Measurements from ENCODE around the gene C2CD4C. TPM values are rescaled to one million over a fixed set of nuclear protein-coding genes. Genes with fewer than 3 reads are reported as not detected.
"Not testable (repeated sequence)": the region's sequence is repeated elsewhere in the genome, so short reads cannot be mapped to it uniquely, and the experiment has no call there.

Gene C2CD4C
- total RNA-seq, 1 donor from 2014 or later = 7.8 TPM

DNA sequence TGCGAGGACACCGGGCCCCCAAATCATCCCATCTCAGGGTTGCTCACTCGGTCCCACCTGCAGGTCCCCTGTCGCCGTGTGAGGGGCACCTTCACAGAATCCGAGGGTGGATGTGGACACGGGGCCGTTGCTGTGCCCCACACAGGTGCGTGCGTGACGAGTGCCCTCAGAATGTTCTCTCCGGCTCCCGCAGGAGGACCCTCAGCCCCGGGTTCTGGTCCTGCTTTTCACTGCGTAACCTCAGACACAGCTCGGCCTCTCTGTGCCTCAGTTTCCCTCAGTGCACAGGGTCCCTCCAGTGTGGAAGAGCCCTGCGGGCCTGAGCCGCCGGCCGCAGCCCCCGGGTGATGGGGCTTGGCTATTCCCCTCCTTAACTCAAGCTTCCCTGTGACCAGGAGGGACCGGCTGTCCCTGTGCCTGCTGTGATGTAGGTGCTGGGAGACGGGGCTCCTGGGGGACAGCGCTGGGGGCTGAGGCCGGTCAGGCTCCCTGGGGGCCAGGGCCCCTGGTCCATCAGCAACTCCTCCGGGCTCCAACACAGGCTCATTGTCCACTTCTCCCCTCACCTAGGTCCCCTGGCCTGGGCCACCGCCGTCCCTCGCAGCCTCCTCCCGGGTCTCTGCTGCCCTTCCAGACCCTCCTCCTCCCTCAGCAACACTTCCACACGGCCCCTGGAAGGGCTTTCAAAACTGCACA, 47.1 kb upstream of the C2CD4C start:
- H3K27ac Mint-ChIP-seq = no peak overlapping the region
- no peaks in the 10 kb centered on the region for H3K27me3 Mint-ChIP-seq (ENCODE audit: low read depth)
- H3K9me3 Mint-ChIP-seq = no peaks in the 10 kb centered on the region
- H3K4me3 Mint-ChIP-seq = no peak overlapping the region
- no peak for TF ChIP-seq CTCF (IDR thresholded peaks at IDR 0.05; ENCODE audit: unreplicated experiment)
- H3K4me1 Mint-ChIP-seq = peaks cover 4% of the 10 kb centered on the region
- DNase-seq (ENCODE audit: low spot score in 2 of 2, unreplicated experiment in 2 of 2) = no peak
- peaks cover 20% of the 10 kb centered on the region for H3K36me3 Mint-ChIP-seq

- Mint-ChIP-seq H3K4me1 (peaks cover 4% of the 10 kb centered on the region), H3K36me3 (peaks cover 20% of the 10 kb centered on the region), H3K9me3 (peaks cover 5% of the 10 kb centered on the region), H3K27me3 (ENCODE audit: low read depth) (no peaks in the 10 kb centered on the region), H3K27ac (no peak overlapping the region), H3K4me3 (no peak overlapping the region)
- DNase-seq (ENCODE audit: low spot score in 2 of 2, unreplicated experiment in 2 of 2) = no peak
- TF ChIP-seq CTCF (IDR thresholded peaks at IDR 0.05; ENCODE audit: unreplicated experiment) = no peak
Observed at GRCh38 chr19:455031-455705, 46.2 kb upstream of the C2CD4C start.

DNA sequence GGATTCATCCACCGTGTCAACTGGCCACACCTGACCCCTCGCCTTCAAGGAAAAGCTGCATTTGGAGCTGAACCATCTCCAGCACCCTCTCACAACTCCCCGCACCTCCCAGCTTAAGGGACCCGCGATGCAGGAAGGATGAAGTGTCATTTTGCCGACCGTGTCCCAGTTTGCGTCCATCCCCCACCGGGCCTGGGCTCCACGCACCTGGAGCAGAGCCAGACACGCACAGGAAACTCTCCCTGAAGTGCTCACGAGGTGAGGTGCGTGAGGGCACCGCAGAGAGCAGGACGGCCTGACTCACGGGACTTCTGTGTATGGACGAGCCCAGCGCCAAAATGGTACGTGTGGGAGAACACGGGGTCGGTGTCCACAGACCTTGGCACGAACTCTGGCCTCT, 44.7 kb upstream of the C2CD4C start:
- no peak overlapping the region for H3K27ac Mint-ChIP-seq
- no peak for DNase-seq (ENCODE audit: low spot score in 2 of 2, unreplicated experiment in 2 of 2)
- peaks cover 5% of the 10 kb centered on the region for H3K9me3 Mint-ChIP-seq
- TF ChIP-seq CTCF (IDR thresholded peaks at IDR 0.05; ENCODE audit: unreplicated experiment) = no peak
- peaks cover 2% of the 10 kb centered on the region for H3K4me1 Mint-ChIP-seq
- H3K4me3 Mint-ChIP-seq = no peak overlapping the region
- peaks cover 20% of the 10 kb centered on the region for H3K36me3 Mint-ChIP-seq
- H3K27me3 Mint-ChIP-seq (ENCODE audit: low read depth) = no peaks in the 10 kb centered on the region

DNA sequence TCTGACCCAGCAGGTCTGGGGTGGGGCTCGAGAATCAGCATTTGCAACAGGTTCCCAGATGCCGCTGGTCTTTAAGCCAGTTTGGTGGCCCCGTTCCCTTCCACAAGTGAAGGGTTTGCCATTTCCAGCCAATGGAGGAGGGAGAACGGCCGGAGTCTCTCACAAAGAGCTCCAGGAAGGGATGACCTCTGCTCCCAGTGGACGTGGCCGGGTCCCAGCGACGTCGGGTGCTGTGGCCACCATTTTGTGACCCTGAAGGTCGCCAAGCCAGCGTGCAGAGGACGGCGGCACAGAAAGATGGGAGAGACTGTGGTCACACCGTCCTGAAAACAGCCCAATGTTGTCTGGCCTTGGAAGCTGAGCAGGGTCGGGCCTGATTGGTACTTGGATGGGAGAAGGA, 43.9 kb upstream of the C2CD4C start:
- no peak overlapping the region for H3K27ac Mint-ChIP-seq
- no peak for DNase-seq (ENCODE audit: low spot score in 2 of 2, unreplicated experiment in 2 of 2)
- TF ChIP-seq CTCF (IDR thresholded peaks at IDR 0.05; ENCODE audit: unreplicated experiment) = no peak
- H3K4me3 Mint-ChIP-seq = no peak overlapping the region
- peaks cover 20% of the 10 kb centered on the region for H3K36me3 Mint-ChIP-seq
- H3K4me1 Mint-ChIP-seq = peaks cover 9% of the 10 kb centered on the region
- H3K9me3 Mint-ChIP-seq = peaks cover 5% of the 10 kb centered on the region
- H3K27me3 Mint-ChIP-seq (ENCODE audit: low read depth) = no peaks in the 10 kb centered on the region

DNA sequence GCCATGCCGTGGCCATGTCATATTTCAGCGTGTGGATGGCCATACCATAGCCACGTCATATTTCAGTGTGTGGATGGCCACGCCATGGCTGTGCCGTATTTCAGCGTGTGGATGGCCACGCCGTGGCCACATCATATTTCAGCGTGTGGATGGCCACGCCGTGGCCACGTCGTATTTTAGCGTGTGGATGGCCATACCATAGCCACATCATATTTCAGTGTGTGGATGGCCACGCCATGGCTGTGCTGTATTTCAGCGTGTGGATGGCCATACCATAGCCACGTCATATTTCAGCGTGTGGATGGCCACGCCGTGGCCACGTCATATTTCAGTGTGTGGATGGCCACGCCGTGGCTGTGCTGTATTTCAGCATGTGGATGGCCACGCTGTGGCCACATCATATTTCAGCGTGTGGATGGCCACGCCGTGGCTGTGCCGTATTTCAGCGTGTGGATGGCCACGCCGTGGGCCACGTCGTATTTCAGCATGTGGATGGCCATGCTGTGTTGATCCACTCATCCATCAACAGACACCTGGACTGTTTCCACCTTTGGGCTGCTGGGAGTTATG, 42.0 kb upstream of the C2CD4C start:
- Mint-ChIP-seq H3K4me1 (peaks cover 11% of the 10 kb centered on the region), H3K36me3 (peaks cover 11% of the 10 kb centered on the region)
- H3K27ac Mint-ChIP-seq; H3K27me3 Mint-ChIP-seq (ENCODE audit: low read depth); H3K4me3 Mint-ChIP-seq; H3K9me3 Mint-ChIP-seq; DNase-seq (ENCODE audit: low spot score in 2 of 2, unreplicated experiment in 2 of 2): not testable (repeated sequence)

DNA sequence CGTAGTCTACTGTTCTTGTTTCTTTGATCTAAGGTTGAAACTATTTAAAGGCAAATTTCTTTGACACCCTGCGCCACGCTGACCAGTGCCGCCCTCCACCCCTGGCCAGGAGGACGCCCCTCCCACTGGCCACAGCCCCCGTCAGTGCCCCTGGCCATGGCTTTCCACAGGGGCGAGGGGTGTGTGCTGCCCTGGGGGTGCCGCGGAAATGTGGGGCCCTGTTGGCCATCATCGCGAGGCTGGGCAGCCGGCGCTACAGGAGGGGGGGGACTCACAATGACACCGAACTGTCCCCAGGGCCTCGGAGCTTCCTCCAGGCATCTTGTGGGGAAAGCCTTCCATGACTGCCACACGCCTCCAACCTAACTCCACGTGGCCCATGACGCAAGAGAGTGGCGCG, 41.0 kb upstream of the C2CD4C start:
- no peaks in the 10 kb centered on the region for H3K27me3 Mint-ChIP-seq (ENCODE audit: low read depth)
- H3K4me3 Mint-ChIP-seq = no peak overlapping the region
- H3K36me3 Mint-ChIP-seq = peaks cover 13% of the 10 kb centered on the region
- H3K27ac Mint-ChIP-seq = no peak overlapping the region
- peaks cover 11% of the 10 kb centered on the region for H3K4me1 Mint-ChIP-seq
- no peak for DNase-seq (ENCODE audit: low spot score in 2 of 2, unreplicated experiment in 2 of 2)
- no peak for TF ChIP-seq CTCF (IDR thresholded peaks at IDR 0.05; ENCODE audit: unreplicated experiment)
- H3K9me3 Mint-ChIP-seq = peaks cover 5% of the 10 kb centered on the region
